Activated CD4-positive, alpha-beta memory T cell treated with anti-CD3 and anti-CD28 coated beads, Interleukin-2, amount 10 ng/mL, durations not matched to agents 7 days and 5 days (primary cell): ENCODE results near the gene BICRA. TPM values are rescaled to one million over a fixed set of nuclear protein-coding genes. Genes with fewer than 3 reads are reported as not detected.
"Not testable (repeated sequence)": the region's sequence is repeated elsewhere in the genome, so short reads cannot be mapped to it uniquely, and the experiment has no call there.

Source experiments
- CTCF ChIA-PET: fragments of 350-600 bp; sonication (Branson Sonifier 250); formaldehyde crosslinking; loops from one replicate; lab custom pipeline; 2021; ENCODE audit warnings: antibody characterized with exemption, inconsistent platforms; lab: Charles Lee
- POLR2A ChIA-PET: fragments of 350-600 bp; sonication (Branson Sonifier 250); formaldehyde crosslinking; loops from one replicate; lab custom pipeline; 2021; ENCODE audit warnings: antibody characterized with exemption; lab: Charles Lee
- DNase-seq: peaks from one replicate; pipeline ENCODE4 v3.0.0-alpha.2; 2020
- H3K27ac Mint-ChIP-seq: one replicate; pipeline ENCODE4 v1.8.0; 2021; ENCODE audit warnings: mild to moderate bottlenecking, mixed read lengths
- H3K27me3 Mint-ChIP-seq: one replicate; pipeline ENCODE4 v1.8.0; 2021; ENCODE audit warnings: mixed read lengths
- H3K36me3 Mint-ChIP-seq: one replicate; pipeline ENCODE4 v1.8.0; 2021; ENCODE audit warnings: low read depth, mixed read lengths
- H3K4me1 Mint-ChIP-seq: one replicate; pipeline ENCODE4 v1.8.0; 2021; ENCODE audit warnings: mixed read lengths
- H3K4me3 Mint-ChIP-seq: one replicate; pipeline ENCODE4 v1.8.0; 2021; ENCODE audit warnings: mild to moderate bottlenecking, mixed read lengths
- H3K9me3 Mint-ChIP-seq: one replicate; pipeline ENCODE4 v1.8.0; 2021; ENCODE audit warnings: mixed read lengths
- total RNA-seq, 2 experiments: library from RNA; stranded (reverse); gene quantifications; one replicate each; pipeline ENCODE4 v1.2.3, GENCODE V29; 2021

The BICRA gene
- total RNA-seq, 2 experiments from 2014 or later = 20.2 to 23.3 TPM

DNA sequence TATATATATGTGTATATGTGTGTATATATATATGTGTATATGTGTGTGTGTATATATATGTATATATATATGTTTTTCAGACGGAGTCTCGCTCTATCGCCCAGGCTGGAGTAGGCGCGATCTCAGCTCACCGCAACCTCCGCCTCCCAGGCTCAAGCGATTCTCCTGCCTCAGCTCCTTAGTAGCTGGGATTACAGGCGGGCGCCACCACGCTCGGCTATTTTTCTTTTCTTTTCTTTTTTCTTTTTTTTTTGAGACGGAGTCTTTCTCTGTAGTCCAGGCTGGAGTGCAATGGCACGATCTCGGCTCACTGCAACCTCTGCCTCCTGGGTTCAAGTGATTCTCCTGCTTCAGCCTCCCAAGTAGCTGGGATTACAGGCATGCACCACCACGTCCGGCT, 137.2 kb downstream of the BICRA start:
- POLR2A ChIA-PET = interaction anchor here (1.4 to 1.7 kb wide), 3 partner anchors 10 to 33 kb away, joined by 3 to 6 read pairs (median 5); partner anchors contain the start of gene EHD2
- not testable (repeated sequence) for H3K9me3 Mint-ChIP-seq, H3K27me3 Mint-ChIP-seq, DNase-seq
- H3K27ac Mint-ChIP-seq = peak overlapping the region; percentile 94
- peaks cover 55% of the 10 kb centered on the region for H3K4me1 Mint-ChIP-seq
- CTCF ChIA-PET = interaction anchor here (0.8 to 3.6 kb wide), 4 partner anchors 21 to 262 kb away, joined by 3 to 28 read pairs (median 8); partner anchors contain the start of genes EHD2 and KPTN
- H3K4me3 Mint-ChIP-seq = peak overlapping the region; percentile 84
- peaks cover 27% of the 10 kb centered on the region for H3K36me3 Mint-ChIP-seq

DNA sequence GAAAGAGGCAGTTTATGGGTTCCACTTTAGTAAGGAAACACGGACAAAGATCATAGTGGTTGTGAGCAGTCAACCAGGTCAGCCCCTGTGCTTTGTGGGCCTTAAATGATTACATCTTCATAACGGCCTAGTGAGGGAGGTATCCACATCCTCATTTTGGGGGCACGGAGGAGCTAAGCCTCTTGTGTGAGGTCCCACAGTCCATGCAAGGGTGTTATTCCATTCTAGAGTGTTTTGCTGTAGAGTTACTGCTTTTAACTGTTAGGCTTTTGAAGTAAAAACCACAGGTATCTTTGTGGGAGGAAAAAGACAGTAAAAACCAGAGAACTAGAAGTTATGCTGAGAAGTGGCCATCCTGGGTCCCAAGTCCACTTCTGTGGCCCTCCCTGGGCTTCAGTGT, 140.4 kb downstream of the BICRA start:
- Mint-ChIP-seq H3K4me1 (peaks cover 35% of the 10 kb centered on the region), H3K27ac (peak overlapping the region; percentile 21), H3K27me3 (no peaks in the 10 kb centered on the region), H3K4me3 (no peak overlapping the region), H3K9me3 (no peaks in the 10 kb centered on the region), H3K36me3 (peaks cover 55% of the 10 kb centered on the region)
- no peak for DNase-seq
- ChIA-PET POLR2A (no interaction called here), CTCF (no interaction called here)

DNA sequence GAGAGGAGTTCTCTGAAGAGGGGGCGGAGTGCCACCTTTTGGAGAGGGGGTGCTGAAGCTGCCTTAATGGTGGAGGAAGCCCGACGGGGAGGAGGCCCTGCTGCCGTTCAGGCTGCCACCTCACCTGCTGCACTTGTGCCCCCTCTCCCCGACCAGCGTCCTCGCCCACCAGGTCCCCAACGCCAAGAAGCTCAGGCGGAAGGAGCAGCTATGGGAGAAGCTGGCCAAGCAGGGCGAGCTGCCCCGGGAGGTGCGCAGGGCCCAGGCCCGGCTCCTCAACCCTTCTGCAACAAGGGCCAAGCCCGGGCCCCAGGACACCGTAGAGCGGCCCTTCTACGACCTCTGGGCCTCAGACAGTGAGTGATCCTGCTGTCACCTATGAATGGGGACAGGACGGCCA, 141.8 kb downstream of the BICRA start:
- ChIA-PET POLR2A (no interaction called here), CTCF (no interaction called here)
- H3K4me1 Mint-ChIP-seq = peaks cover 25% of the 10 kb centered on the region
- no peaks in the 10 kb centered on the region for H3K27me3 Mint-ChIP-seq
- DNase-seq = no peak
- H3K4me3 Mint-ChIP-seq = no peak overlapping the region
- H3K36me3 Mint-ChIP-seq = peaks cover 55% of the 10 kb centered on the region
- no peaks in the 10 kb centered on the region for H3K9me3 Mint-ChIP-seq
- no peak overlapping the region for H3K27ac Mint-ChIP-seq

DNA sequence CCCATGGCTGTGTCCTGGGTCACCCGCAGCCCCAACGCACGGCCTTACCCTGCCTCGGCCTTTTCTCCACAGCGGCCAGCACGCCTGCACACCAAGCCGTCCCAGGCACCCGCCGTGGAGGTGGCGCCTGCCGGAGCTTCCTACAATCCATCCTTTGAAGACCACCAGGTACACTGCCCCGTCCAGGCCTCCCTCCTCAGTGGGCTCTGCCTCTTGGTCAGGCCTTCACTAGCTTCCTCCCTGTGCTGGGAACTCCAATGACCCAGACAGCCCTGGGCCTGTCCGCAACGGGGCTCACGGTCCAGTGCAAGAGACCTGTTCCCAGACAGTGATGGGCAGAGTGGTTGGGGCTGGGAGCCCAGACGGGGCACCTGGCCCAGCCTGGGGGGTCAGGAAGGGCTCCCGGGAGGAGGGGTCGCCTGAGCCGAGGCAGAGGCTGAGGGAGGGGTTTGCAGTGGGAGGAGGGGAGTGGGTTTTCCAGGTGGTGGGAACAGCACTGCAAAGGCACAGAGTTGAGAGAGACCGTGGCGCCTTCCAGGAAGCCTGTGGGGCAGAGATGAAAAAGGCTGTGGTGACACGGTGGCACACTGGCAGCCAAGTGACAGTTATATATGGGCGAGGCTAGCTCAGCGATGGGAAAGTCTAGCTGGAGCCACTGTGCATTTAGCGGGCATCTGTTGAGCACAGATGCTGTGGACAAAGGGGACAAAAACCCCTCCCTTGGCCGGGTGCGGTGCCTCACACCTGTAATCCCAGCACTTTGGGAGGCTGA, 143.7 kb downstream of the BICRA start:
- H3K27me3 Mint-ChIP-seq = no peaks in the 10 kb centered on the region
- H3K27ac Mint-ChIP-seq = no peak overlapping the region
- POLR2A ChIA-PET = no interaction called here
- CTCF ChIA-PET = interaction anchor here (0.6 to 0.9 kb wide), 2 partner anchors 15 to 39 kb away, joined by 5 to 6 read pairs; partner anchors contain the start of gene EHD2
- no peaks in the 10 kb centered on the region for H3K9me3 Mint-ChIP-seq
- no peak for DNase-seq
- peaks cover 18% of the 10 kb centered on the region for H3K4me1 Mint-ChIP-seq
- H3K4me3 Mint-ChIP-seq = no peak overlapping the region
- peaks cover 66% of the 10 kb centered on the region for H3K36me3 Mint-ChIP-seq

Other genes with a start within 250 kb of the BICRA start
- under 1 TPM in 1 of 2 experiments, not detected in 1; 0.18 TPM for gene MEIS3, start 189.6 kb upstream of the BICRA start, total RNA-seq
- not detected for gene SLC8A2, start 137.2 kb upstream of the BICRA start, total RNA-seq
- 1 to 10 TPM; 6.6 to 7.7 TPM for gene KPTN, start 124.9 kb upstream of the BICRA start, total RNA-seq
- gene NAPA, start 94.1 kb upstream of the BICRA start, total RNA-seq = 100 to 1,000 TPM; 117 to 119 TPM
- under 1 TPM; 0.15 to 0.20 TPM for gene ZNF541, start 36.0 kb upstream of the BICRA start, total RNA-seq
- gene EHD2, start 104.3 kb downstream of the BICRA start, total RNA-seq = not detected
- 100 to 1,000 TPM; 257 to 271 TPM for gene NOP53, start 136.4 kb downstream of the BICRA start, total RNA-seq
- gene SELENOW, start 169.6 kb downstream of the BICRA start, total RNA-seq = 100 to 1,000 TPM; 110 to 120 TPM
- not detected for gene TPRX1, start 195.4 kb downstream of the BICRA start, total RNA-seq
- gene CRX, start 212.8 kb downstream of the BICRA start, total RNA-seq = not detected